ENCODE data around the gene CLMP.
"Not testable (repeated sequence)": the region's sequence is repeated elsewhere in the genome, so short reads cannot be mapped to it uniquely, and the experiment has no call there.

The CLMP gene

GRCh38 chr11:123217897-123218296 lies 22.8 kb upstream of the CLMP start:
- DNase-seq, result no peak

DNA sequence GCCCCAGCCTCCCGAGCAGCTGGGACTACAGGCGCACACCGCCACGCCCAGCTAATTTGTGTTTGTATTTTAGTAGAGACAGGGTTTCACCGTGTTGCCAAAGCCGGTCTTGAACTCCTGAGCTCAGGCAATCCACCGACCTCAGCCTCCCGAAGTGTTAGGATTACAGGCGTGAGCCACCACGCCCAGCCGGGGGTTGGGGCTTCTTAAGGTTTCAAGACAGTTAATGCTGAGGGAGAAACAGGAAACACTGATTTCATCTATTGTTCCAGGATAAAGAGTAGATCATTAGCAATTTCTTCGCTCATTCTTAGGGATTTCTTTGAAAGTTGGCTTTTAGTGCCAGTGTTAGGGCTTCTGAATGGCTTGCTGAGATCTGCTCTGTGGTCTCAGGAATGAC lies 21.2 kb upstream of the CLMP start:
- no peak for DNase-seq

DNA sequence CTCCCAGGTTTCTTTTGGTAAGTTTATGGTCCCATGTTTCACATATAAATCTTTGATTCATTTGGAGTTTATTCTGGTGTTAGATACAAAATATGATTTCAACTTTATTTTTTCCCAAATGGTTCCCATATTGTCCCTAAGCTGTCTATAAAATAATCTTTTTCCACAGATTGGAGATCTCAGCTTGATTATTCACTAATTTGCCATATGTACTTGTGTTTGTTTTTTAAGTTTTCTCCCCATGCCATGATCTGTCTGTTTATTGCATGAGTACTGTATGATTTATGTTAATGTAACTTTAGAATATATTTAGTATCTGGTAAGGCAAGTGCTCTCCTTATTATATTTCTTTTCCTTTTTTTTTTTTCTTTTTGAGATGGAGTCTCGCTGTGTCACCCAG lies 19.9 kb upstream of the CLMP start:
- no peak for DNase-seq

DNA sequence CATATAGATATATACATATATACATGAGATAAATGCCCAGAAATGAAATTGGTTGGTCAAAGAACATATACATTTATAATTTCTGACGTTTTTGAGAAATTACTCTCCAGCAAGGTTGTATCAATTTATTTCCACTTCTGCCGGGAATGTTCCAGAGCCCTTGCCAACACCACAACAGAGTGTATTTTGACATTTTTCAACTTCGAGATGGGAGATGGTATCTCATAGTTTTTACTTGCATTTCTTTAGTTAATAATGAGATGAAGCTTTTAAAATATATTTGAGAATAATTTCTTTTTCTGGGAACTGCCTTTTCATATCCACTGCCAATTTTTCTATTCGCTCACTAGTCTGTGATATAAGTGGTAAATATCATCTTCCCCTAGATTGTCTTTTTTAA lies 19.3 kb upstream of the CLMP start:
- no peak for DNase-seq

- DNase-seq, result no peak
Measured at GRCh38 chr11:123213307-123213771, 18.3 kb upstream of the CLMP start.

GRCh38 chr11:123212406-123212805 lies 17.4 kb upstream of the CLMP start:
- DNase-seq, result no peak

DNA sequence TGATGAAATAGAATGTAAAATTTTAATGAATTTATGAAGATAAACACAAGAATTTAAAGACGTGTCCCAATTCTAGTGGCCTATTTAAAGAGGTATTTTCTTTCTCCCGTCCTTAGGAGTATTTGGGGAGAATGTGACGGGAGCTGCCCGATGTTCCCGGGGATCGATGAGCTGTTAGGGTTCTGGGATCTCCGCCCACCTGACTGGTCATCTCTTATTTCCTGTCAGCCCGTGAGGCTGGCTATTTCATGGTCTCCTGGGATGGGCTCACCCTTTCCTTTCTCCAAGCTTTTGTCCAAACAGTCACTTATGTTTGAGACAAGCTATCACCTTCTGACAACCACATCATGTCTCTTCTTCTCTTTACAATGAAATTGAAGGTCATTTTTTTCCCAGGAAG lies 16.9 kb upstream of the CLMP start:
- no peak for DNase-seq

- DNase-seq, result no peak
Measured at GRCh38 chr11:123211149-123211852, 16.3 kb upstream of the CLMP start.

GRCh38 chr11:123209591-123209990 lies 14.5 kb upstream of the CLMP start:
- no peak for DNase-seq

DNA sequence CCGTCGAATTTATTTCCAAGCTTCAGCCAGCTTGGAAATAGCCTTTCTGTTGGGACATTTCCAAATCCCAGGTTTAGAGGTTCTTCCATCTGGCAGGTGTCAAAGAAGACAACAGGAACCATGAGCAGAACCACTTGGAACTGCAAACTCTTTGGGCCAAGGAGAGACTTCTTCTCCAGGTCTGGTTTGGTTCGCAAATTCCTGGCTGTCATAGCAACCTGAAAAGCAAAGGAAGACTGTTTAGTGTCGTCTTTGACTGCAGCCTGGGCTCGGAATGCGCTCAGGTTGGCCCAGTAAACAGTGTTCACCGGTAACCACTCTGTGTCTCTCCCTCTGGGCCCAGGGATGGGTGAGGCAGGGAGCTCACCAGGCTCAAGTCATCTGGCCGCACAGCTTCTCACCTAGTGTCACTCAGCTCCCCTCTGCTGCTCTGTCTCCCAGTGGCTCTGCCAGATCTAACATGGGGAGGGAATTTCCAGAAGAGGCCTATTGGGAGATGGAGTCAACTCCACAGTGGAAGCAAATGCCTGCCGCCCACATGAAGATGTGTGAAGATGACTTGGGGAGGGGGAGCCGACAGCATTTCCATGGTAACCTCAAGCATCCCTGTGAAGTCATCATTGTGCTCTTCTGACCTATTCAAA lies 11.9 kb upstream of the CLMP start:
- DNase-seq, result no peak

- not testable (repeated sequence) for DNase-seq
Measured at GRCh38 chr11:123206055-123206454, 11.0 kb upstream of the CLMP start.

- no peak for DNase-seq
Measured at GRCh38 chr11:123203934-123204333, 8.9 kb upstream of the CLMP start.

DNA sequence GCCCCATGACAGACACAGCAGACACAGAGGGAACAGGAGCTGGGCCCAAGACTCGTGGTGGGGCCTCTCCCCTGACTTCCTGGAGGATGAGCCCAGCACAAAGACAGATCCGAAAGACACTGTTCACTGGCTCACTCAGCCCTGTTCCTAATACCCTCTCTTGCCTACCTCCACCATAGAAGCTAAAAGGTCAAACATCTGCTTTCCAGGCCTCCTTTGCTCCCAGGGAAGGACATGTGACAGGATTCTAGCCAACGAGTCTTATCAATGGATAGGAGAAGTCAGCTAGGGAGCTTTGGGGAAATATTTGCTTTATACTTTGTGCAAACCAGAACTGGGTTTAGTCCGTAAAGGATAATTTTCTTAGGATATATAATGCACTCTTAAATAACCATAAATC lies 8.4 kb upstream of the CLMP start:
- DNase-seq, result no peak

- DNase-seq, result no peak
Measured at GRCh38 chr11:123202155-123203151, 7.4 kb upstream of the CLMP start.

DNA sequence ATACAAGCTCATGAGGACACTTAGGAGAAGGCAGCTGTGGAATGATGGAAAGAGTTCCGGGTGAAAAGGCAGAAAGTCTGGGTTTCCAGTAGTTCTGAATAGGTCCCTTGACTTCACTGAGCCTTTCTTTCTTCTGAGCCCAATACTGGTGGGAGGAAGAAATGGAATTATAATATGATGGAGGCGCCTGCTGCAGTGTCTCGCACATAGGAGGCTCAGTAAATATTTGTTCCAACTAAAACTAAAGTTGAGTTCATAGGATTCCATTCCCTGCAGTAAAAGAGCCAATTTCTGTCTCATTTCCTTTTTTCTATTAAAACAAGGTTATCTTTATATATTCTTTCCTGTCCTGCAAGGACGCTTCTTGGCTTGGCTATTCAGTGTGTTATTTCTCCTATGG lies 5.2 kb upstream of the CLMP start:
- DNase-seq, result no peak

GRCh38 chr11:123197711-123198110 lies 2.7 kb upstream of the CLMP start:
- no peak for DNase-seq

DNA sequence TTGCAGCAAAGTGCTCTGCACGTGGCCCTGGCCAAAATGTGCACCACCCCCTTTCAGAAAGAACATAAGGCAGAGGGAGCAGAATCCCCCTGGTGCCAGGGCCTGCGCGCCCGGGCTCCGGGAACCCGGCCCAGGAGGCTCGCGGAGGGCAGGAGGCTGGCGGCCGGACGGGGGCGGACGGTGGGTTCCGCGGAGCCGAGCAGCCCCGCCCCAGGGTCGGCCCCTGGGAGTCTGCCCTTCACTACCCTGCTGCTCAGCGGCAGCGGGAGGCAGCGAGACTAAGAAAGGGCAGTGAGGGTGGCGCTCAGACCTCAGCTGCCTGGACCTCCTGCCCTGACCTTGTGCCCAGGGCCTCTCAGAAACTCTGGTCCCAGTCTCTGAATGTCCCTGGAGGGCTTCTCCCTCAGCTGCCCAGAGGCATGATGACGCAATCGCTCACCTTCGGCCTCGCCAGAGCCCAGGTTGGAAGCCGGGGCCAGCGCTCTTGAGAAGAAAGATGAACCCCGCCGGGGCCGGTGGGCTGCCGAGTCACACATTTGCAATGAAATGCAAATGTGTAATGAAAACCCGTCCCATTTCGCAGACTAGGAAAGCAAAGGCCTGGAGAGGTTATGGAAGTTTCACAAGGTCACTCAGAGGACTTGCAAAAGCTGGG lies 1.1 kb upstream of the CLMP start:
- DNase-seq, result no peak

DNA sequence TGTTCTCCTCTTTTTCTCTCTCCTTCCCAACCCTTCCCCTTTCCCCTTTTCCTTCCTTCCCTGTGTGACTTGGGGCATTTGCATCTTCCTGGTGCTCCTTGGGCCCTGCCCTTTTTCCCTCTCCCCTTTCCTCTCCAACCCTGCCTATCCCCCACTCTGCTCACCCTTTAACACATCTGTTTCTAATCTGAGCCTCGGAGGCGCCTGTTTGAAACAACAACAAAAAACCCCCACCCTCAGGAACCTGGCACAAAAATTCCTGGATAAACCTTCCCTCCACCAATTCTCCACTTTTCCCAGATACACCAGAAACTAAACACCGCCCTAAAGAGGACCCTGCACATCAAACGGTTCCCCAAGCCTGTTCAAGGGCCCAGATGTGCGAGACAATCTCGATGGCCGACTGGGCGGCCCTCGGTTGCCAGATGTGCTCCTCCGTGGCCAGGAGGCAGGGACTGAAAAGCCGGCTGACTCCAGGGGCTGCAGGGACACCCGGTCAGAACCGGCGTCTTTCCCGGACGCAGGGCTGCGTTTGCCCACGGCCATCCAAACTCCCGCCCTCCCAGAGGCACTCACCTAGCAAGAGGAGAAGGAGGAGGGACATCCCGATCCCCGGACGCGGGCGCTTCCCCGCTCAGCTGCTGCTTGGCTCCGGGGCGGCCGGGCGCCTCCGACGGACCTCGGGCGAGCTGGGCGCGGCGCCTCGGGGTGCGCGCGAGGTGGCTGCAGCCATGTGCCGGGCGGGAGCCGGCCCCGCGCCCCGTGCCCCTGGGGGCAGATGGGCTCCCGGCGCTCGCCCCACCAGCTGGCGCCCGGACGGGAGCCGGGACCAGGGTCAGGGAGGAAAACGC lies 486 bp downstream of the CLMP start:
- DNase-seq, result no peak

GRCh38 chr11:123193742-123194141 lies 1.3 kb downstream of the CLMP start:
- no peak for DNase-seq

- no peak for DNase-seq
Measured at GRCh38 chr11:123191939-123192338, 3.1 kb downstream of the CLMP start.

DNA sequence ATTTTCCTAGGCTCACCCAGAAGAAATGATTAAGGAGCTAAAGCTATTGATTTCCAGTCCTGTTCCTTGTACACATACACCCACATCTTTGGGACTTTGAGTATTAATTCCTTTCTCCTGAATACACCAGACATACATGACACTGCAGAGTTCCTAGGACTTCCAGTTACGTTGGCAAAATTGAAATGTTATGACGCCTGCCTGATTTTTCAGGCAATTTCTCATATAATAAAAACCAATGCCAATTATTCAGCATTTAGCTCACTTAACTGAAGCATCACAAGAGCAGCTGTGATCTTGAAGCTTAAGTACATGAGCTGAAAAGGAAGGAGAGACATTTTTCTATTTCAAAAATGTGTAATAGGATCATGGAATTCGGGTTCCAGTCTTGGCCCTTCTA lies 4.5 kb downstream of the CLMP start:
- no peak for DNase-seq
